ENCODE results near the gene GAB2. TPM values are rescaled to one million over a fixed set of nuclear protein-coding genes. Genes with fewer than 3 reads are reported as not detected.
A peak's percentile ranks its signal among the peaks of the same experiment; 100 is the strongest.

Gene GAB2
- total RNA-seq, 4 donors from 2014 or later: 14.0 to 41.3 (median 34.7) TPM

DNA sequence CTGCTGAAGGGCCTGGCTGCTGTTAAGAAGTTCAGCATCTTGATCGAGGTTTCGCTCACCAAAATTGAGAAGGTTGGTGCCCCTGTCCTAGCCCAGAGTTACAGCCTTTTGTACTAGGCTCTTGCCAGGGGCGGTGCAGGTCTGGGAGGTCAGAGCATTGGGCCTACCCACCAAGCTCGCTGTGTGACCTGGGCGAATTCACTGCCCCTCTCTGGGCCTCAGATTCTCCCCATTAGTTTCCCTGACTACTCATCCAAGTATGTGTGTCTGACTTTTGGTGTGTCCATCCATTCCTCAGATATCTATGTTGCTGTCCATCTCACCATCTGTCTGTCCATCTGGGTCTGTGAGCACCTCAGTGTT lies 218.0 kb downstream of the GAB2 start:
- H3K36me3 ChIP-seq: peaks cover 0 to 30% (median 0%) of the 10 kb centered on the region in 3 donors
- no peaks in the 10 kb centered on the region for H3K9me3 ChIP-seq
- no peak overlapping the region for H3K4me3 ChIP-seq
- no peak for DNase-seq
- no peak overlapping the region for H3K27ac ChIP-seq
- no peak for TF ChIP-seq POLR2A (IDR thresholded peaks at IDR 0.05)
- TF ChIP-seq, protein P1, sequence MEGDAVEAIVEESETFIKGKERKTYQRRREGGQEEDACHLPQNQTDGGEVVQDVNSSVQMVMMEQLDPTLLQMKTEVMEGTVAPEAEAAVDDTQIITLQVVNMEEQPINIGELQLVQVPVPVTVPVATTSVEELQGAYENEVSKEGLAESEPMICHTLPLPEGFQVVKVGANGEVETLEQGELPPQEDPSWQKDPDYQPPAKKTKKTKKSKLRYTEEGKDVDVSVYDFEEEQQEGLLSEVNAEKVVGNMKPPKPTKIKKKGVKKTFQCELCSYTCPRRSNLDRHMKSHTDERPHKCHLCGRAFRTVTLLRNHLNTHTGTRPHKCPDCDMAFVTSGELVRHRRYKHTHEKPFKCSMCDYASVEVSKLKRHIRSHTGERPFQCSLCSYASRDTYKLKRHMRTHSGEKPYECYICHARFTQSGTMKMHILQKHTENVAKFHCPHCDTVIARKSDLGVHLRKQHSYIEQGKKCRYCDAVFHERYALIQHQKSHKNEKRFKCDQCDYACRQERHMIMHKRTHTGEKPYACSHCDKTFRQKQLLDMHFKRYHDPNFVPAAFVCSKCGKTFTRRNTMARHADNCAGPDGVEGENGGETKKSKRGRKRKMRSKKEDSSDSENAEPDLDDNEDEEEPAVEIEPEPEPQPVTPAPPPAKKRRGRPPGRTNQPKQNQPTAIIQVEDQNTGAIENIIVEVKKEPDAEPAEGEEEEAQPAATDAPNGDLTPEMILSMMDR (IDR thresholded peaks at IDR 0.05): no peak
- H3K27me3 ChIP-seq: no peaks in the 10 kb centered on the region
- H3K4me1 ChIP-seq: peaks cover 0 to 4% (median 0%) of the 10 kb centered on the region in 4 donors

- Histone ChIP-seq H3K4me1 (peaks cover 0 to 4% (median 0%) of the 10 kb centered on the region in 4 donors), H3K27ac (no peak overlapping the region), H3K4me3 (no peak overlapping the region), H3K9me3 (no peaks in the 10 kb centered on the region), H3K27me3 (no peaks in the 10 kb centered on the region), H3K36me3 (peaks cover 0 to 30% (median 0%) of the 10 kb centered on the region in 3 donors)
- no peak for DNase-seq
- TF ChIP-seq, protein P1 (IDR thresholded peaks at IDR 0.05): no peak
- no peak for TF ChIP-seq POLR2A (IDR thresholded peaks at IDR 0.05)
Measured at GRCh38 chr11:78199015-78199652, 218.5 kb downstream of the GAB2 start.

- Histone ChIP-seq H3K4me3 (no peak overlapping the region), H3K36me3 (peaks cover 0 to 30% (median 0%) of the 10 kb centered on the region in 3 donors), H3K4me1 (peaks cover 0 to 4% (median 0%) of the 10 kb centered on the region in 4 donors), H3K9me3 (no peaks in the 10 kb centered on the region), H3K27ac (no peak overlapping the region), H3K27me3 (no peaks in the 10 kb centered on the region)
- DNase-seq: peak in 1 of 3 donors; percentile 34
- no peak for TF ChIP-seq POLR2A (IDR thresholded peaks at IDR 0.05)
- TF ChIP-seq, protein P1 (IDR thresholded peaks at IDR 0.05): no peak
Measured at GRCh38 chr11:78197816-78198215, 219.8 kb downstream of the GAB2 start.

DNA sequence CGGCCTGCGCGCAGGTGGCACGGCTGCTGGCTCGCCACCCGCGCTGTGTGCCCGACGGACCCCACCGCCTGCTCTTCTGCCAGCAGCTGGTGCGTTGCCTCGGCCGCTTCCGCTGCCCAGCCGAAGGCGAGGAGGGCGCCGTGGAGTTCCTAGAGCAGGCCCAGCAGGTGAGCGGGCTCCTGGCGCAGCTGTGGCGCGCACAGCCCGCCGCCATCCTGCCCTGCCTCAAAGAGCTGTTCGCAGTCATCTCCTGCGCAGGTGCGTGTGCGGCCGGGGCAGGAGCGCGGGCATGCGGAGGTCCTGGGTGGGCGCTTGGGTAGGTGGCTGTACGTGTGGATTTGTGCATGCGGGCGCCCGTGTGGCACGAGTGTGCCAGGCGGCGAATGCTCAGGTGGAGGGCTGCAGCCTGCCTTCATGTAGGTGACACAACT lies 220.9 kb downstream of the GAB2 start:
- peak in 1 of 3 donors; percentile 34 for DNase-seq
- TF ChIP-seq, protein P1 (IDR thresholded peaks at IDR 0.05): no peak
- no peak for TF ChIP-seq POLR2A (IDR thresholded peaks at IDR 0.05)
- H3K4me3 ChIP-seq: no peak overlapping the region
- no peak overlapping the region for H3K27ac ChIP-seq
- H3K4me1 ChIP-seq: no peaks in the 10 kb centered on the region
- H3K9me3 ChIP-seq: no peaks in the 10 kb centered on the region
- H3K27me3 ChIP-seq: no peaks in the 10 kb centered on the region
- peaks cover 0 to 29% (median 0%) of the 10 kb centered on the region in 3 donors for H3K36me3 ChIP-seq

GRCh38 chr11:78195917-78196560 lies 221.6 kb downstream of the GAB2 start:
- no peaks in the 10 kb centered on the region for H3K9me3 ChIP-seq
- no peaks in the 10 kb centered on the region for H3K27me3 ChIP-seq
- H3K27ac ChIP-seq: no peak overlapping the region
- DNase-seq: peak in 1 of 3 donors; percentile 43
- peaks cover 0 to 22% (median 0%) of the 10 kb centered on the region in 3 donors for H3K36me3 ChIP-seq
- TF ChIP-seq, protein P1 (IDR thresholded peaks at IDR 0.05): no peak
- no peak for TF ChIP-seq POLR2A (IDR thresholded peaks at IDR 0.05)
- no peak overlapping the region for H3K4me3 ChIP-seq
- H3K4me1 ChIP-seq: peaks cover 0 to 2% (median 0%) of the 10 kb centered on the region in 4 donors
